ENCODE measurements around the gene ATG10. TPM values are rescaled to one million over a fixed set of nuclear protein-coding genes. Genes with fewer than 3 reads are reported as not detected.

ATG10 gene
- total RNA-seq, 1 donor from 2014 or later = 6.4 TPM

GRCh38 chr5:82197550-82197949 is 225.7 kb downstream of the ATG10 start:
- Histone ChIP-seq H3K4me3 (ENCODE audit: low read depth, low read length) (no peak overlapping the region), H3K36me3 (ENCODE audit: control insufficient read depth, insufficient read depth, low read length) (no peaks in the 10 kb centered on the region), H3K27me3 (ENCODE audit: control insufficient read depth, insufficient read depth, low read length) (no peaks in the 10 kb centered on the region)
- DNase-seq (ENCODE audit: low read depth) = no peak
- TF ChIP-seq, protein P1, sequence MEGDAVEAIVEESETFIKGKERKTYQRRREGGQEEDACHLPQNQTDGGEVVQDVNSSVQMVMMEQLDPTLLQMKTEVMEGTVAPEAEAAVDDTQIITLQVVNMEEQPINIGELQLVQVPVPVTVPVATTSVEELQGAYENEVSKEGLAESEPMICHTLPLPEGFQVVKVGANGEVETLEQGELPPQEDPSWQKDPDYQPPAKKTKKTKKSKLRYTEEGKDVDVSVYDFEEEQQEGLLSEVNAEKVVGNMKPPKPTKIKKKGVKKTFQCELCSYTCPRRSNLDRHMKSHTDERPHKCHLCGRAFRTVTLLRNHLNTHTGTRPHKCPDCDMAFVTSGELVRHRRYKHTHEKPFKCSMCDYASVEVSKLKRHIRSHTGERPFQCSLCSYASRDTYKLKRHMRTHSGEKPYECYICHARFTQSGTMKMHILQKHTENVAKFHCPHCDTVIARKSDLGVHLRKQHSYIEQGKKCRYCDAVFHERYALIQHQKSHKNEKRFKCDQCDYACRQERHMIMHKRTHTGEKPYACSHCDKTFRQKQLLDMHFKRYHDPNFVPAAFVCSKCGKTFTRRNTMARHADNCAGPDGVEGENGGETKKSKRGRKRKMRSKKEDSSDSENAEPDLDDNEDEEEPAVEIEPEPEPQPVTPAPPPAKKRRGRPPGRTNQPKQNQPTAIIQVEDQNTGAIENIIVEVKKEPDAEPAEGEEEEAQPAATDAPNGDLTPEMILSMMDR (IDR thresholded peaks at IDR 0.05; ENCODE audit: insufficient read depth, low read length, poor library complexity, severe bottlenecking) = no peak

GRCh38 chr5:82204567-82204966 is 232.7 kb downstream of the ATG10 start:
- no peaks in the 10 kb centered on the region for H3K27me3 ChIP-seq (ENCODE audit: control insufficient read depth, insufficient read depth, low read length)
- H3K4me3 ChIP-seq (ENCODE audit: low read depth, low read length) = no peak overlapping the region
- DNase-seq (ENCODE audit: low read depth) = no peak
- TF ChIP-seq, protein P1 (IDR thresholded peaks at IDR 0.05; ENCODE audit: insufficient read depth, low read length, poor library complexity, severe bottlenecking) = no peak
- H3K36me3 ChIP-seq (ENCODE audit: control insufficient read depth, insufficient read depth, low read length) = no peaks in the 10 kb centered on the region

DNA sequence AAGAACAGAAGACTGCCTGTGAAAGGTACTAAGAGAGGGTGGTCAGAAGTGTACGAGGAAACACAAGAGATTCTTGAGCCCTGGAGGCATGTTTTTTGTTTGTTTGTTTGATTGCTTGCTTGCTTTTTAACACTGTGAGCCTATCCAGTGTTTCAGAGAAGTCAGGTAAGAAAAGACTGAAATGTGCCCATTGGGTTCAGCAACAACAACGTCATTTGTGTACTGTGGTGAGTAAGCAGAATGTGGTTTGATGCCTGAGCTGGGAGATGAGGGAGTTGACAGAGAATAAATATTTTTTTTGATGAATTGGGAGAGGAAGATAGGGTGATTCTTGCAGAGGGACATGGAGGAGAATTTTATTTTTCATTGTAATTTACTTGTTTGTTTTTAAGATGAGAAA is 233.2 kb downstream of the ATG10 start:
- Histone ChIP-seq H3K27me3 (ENCODE audit: control insufficient read depth, insufficient read depth, low read length) (no peaks in the 10 kb centered on the region), H3K4me3 (ENCODE audit: low read depth, low read length) (no peak overlapping the region), H3K36me3 (ENCODE audit: control insufficient read depth, insufficient read depth, low read length) (no peaks in the 10 kb centered on the region)
- TF ChIP-seq, protein P1 (IDR thresholded peaks at IDR 0.05; ENCODE audit: insufficient read depth, low read length, poor library complexity, severe bottlenecking) = no peak
- DNase-seq (ENCODE audit: low read depth) = no peak

GRCh38 chr5:82208371-82208770 is 236.5 kb downstream of the ATG10 start:
- TF ChIP-seq, protein P1 (IDR thresholded peaks at IDR 0.05; ENCODE audit: insufficient read depth, low read length, poor library complexity, severe bottlenecking) = no peak
- H3K4me3 ChIP-seq (ENCODE audit: low read depth, low read length) = no peak overlapping the region
- no peaks in the 10 kb centered on the region for H3K27me3 ChIP-seq (ENCODE audit: control insufficient read depth, insufficient read depth, low read length)
- H3K36me3 ChIP-seq (ENCODE audit: control insufficient read depth, insufficient read depth, low read length) = no peaks in the 10 kb centered on the region
- no peak for DNase-seq (ENCODE audit: low read depth)

- H3K27me3 ChIP-seq (ENCODE audit: control insufficient read depth, insufficient read depth, low read length) = no peaks in the 10 kb centered on the region
- no peak for DNase-seq (ENCODE audit: low read depth)
- H3K4me3 ChIP-seq (ENCODE audit: low read depth, low read length) = no peak overlapping the region
- TF ChIP-seq, protein P1 (IDR thresholded peaks at IDR 0.05; ENCODE audit: insufficient read depth, low read length, poor library complexity, severe bottlenecking) = no peak
- H3K36me3 ChIP-seq (ENCODE audit: control insufficient read depth, insufficient read depth, low read length) = no peaks in the 10 kb centered on the region
Measured at GRCh38 chr5:82211855-82212572, 240.2 kb downstream of the ATG10 start.

GRCh38 chr5:82217917-82218316 is 246.1 kb downstream of the ATG10 start:
- TF ChIP-seq, protein P1 (IDR thresholded peaks at IDR 0.05; ENCODE audit: insufficient read depth, low read length, poor library complexity, severe bottlenecking) = no peak
- Histone ChIP-seq H3K27me3 (ENCODE audit: control insufficient read depth, insufficient read depth, low read length) (no peaks in the 10 kb centered on the region), H3K36me3 (ENCODE audit: control insufficient read depth, insufficient read depth, low read length) (no peaks in the 10 kb centered on the region), H3K4me3 (ENCODE audit: low read depth, low read length) (no peak overlapping the region)
- no peak for DNase-seq (ENCODE audit: low read depth)
